Left ventricle myocardium inferior (tissue), 1 donor: ENCODE results near the gene ATL2. TPM values are rescaled to one million over a fixed set of nuclear protein-coding genes. Genes with fewer than 3 reads are reported as not detected.
A peak's percentile ranks its signal among the peaks of the same experiment; 100 is the strongest.

Source experiments
- DNase-seq: peaks from one replicate; pipeline ENCODE4 v3.0.0-alpha.2; 2020
- H3K27ac ChIP-seq: fragments of 200-600 bp; replicated peaks from 2 replicates; pipeline ENCODE4 v1.8.0; 2021
- H3K27me3 ChIP-seq: fragments of 200-600 bp; 2 replicates; pipeline ENCODE4 v1.8.0; 2021; ENCODE audit warnings: low read depth
- H3K36me3 ChIP-seq: fragments of 200-600 bp; 2 replicates; pipeline ENCODE4 v1.8.0; 2021
- H3K4me1 ChIP-seq: fragments of 200-600 bp; 2 replicates; pipeline ENCODE4 v1.8.0; 2021
- H3K4me3 ChIP-seq: fragments of 200-600 bp; 2 replicates; pipeline ENCODE4 v1.8.0; 2021; ENCODE audit warnings: mild to moderate bottlenecking, moderate library complexity
- H3K9me3 ChIP-seq: fragments of 200-600 bp; replicated peaks from 2 replicates; pipeline ENCODE4 v1.8.0; 2021
- CTCF ChIP-seq: fragments of 200-600 bp; IDR thresholded peaks from 2 replicates; pipeline ENCODE4 v1.8.0; 2021; ENCODE audit warnings: antibody characterized with exemption, mild to moderate bottlenecking, borderline replicate concordance
- intact Hi-C: fragments of 100-400 bp; cut with micrococcal nuclease; formaldehyde crosslinking; loops from one replicate; pipeline ENCODE4 v1.11.0; 2022
- total RNA-seq: library from RNA; stranded (reverse); fragmentation: NEBNext Ultra II Directional; extraction: Animal tissue kit (Norgen Biotek cat#: 25700); gene quantifications from one replicate; pipeline ENCODE4 v1.2.1, GENCODE V29; 2021
- donor health status: DM: no; HTN: yes; CAD: no; lungs with severe emphysema.

ATL2 gene
- total RNA-seq, 1 donor from 2014 or later = 28.4 TPM

DNA sequence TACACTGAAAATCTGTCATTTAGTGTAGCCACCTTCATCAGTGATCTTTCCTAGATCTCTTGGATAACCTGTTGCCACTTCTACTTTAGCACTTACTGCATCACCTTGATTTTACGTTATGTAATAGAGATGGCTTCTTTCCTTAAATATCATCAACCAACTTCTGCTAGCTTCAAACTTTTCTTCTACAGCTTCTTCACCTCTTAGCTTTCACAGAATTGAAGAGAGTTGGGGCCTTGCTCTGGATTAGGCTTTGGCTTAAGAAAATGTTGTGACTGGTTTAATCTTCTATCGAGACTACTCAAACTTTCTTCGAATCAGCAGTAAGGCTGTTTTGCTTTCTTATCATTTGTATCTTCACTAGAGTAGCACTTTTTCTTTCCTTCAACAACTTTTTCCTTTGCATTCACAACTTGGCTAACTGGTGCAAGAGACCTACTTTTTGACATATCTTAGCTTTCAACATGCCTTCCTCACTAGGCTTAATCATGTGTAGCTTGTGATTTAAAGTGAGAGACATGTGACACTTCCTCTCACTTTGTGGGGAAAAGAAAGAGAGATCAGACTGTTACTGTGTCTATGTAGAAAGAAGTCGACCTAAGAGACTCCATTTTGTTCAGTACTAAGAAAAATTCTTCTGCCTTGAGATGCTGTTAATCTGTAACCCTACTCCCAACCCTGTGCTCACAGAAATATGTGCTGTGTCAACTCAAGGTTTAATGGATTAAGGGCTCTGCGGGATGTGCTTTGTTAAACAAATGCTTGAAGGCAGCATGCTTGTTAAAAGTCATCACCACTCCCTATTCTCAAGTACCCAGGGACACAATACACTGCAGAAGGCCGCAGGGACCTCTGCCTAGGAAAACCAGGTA lies 99.6 kb downstream of the ATL2 start:
- H3K9me3 ChIP-seq = peaks cover 2% of the 10 kb centered on the region
- no peak for DNase-seq
- no peaks in the 10 kb centered on the region for H3K4me1 ChIP-seq
- H3K36me3 ChIP-seq = no peaks in the 10 kb centered on the region
- no peak for TF ChIP-seq CTCF
- no peak overlapping the region for H3K27ac ChIP-seq
- intact Hi-C loops = loop anchor here (5.0 kb wide), 1 partner anchor 295 kb away; no protein-coding TSS in a partner anchor
- H3K4me3 ChIP-seq = no peak overlapping the region
- H3K27me3 ChIP-seq = peaks cover 18% of the 10 kb centered on the region

GRCh38 chr2:38274286-38275276 lies 102.5 kb downstream of the ATL2 start:
- Histone ChIP-seq H3K9me3 (peaks cover 2% of the 10 kb centered on the region), H3K27me3 (peaks cover 18% of the 10 kb centered on the region), H3K4me1 (no peaks in the 10 kb centered on the region), H3K27ac (no peak overlapping the region), H3K4me3 (no peak overlapping the region), H3K36me3 (no peaks in the 10 kb centered on the region)
- intact Hi-C loops = loop anchor here (5.0 kb wide), 1 partner anchor 292 kb away; no protein-coding TSS in a partner anchor
- TF ChIP-seq CTCF = peak; percentile 73
- no peak for DNase-seq

GRCh38 chr2:38271697-38272096 lies 105.4 kb downstream of the ATL2 start:
- H3K4me3 ChIP-seq = no peak overlapping the region
- H3K27ac ChIP-seq = no peak overlapping the region
- TF ChIP-seq CTCF = no peak
- intact Hi-C loops = no loop called here
- H3K27me3 ChIP-seq = no peaks in the 10 kb centered on the region
- DNase-seq = no peak
- no peaks in the 10 kb centered on the region for H3K4me1 ChIP-seq
- H3K36me3 ChIP-seq = no peaks in the 10 kb centered on the region
- no peaks in the 10 kb centered on the region for H3K9me3 ChIP-seq

GRCh38 chr2:38269421-38269820 lies 107.7 kb downstream of the ATL2 start:
- no peak for TF ChIP-seq CTCF
- H3K27ac ChIP-seq = no peak overlapping the region
- H3K9me3 ChIP-seq = no peaks in the 10 kb centered on the region
- H3K4me3 ChIP-seq = no peak overlapping the region
- intact Hi-C loops = no loop called here
- no peaks in the 10 kb centered on the region for H3K27me3 ChIP-seq
- no peak for DNase-seq
- no peaks in the 10 kb centered on the region for H3K36me3 ChIP-seq
- no peaks in the 10 kb centered on the region for H3K4me1 ChIP-seq

GRCh38 chr2:38268691-38269327 lies 108.3 kb downstream of the ATL2 start:
- TF ChIP-seq CTCF = no peak
- intact Hi-C loops = no loop called here

More at GRCh38 chr2:38268691-38269327, 108.3 kb downstream of the ATL2 start:
- Histone ChIP-seq H3K4me3 (no peak overlapping the region), H3K36me3 (no peaks in the 10 kb centered on the region), H3K27ac (no peak overlapping the region), H3K9me3 (no peaks in the 10 kb centered on the region), H3K27me3 (no peaks in the 10 kb centered on the region), H3K4me1 (no peaks in the 10 kb centered on the region)
- no peak for DNase-seq
